ENCODE results near the gene LIG3. TPM values are rescaled to one million over a fixed set of nuclear protein-coding genes. Genes with fewer than 3 reads are reported as not detected.

LIG3 gene
- total and polyA plus RNA-seq, 2 of the 13 experiments (the other 11 are each of a cell fraction or from before 2014, with no cell fraction given): 34.4 to 36.2 TPM

DNA sequence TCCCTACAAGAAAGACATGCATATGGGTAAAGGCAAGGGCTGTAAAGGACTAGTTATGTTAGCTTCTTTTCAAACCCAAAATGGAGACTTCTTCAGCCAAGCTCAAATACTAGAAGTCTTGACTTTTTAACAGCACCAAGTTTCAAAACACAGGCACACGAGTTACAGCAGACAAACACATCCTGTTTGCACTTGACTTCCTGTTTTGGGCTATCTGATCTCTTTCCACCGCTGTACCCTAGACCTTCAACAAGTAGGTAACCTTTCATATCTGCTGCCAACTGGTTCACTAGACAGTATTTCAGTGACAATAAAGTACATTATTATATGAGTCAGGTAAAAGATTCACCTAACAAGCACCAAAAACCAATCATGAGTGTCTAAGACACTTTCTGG, 70.9 kb downstream of the LIG3 start (continued):
- TF ChIP-seq, protein P1, sequence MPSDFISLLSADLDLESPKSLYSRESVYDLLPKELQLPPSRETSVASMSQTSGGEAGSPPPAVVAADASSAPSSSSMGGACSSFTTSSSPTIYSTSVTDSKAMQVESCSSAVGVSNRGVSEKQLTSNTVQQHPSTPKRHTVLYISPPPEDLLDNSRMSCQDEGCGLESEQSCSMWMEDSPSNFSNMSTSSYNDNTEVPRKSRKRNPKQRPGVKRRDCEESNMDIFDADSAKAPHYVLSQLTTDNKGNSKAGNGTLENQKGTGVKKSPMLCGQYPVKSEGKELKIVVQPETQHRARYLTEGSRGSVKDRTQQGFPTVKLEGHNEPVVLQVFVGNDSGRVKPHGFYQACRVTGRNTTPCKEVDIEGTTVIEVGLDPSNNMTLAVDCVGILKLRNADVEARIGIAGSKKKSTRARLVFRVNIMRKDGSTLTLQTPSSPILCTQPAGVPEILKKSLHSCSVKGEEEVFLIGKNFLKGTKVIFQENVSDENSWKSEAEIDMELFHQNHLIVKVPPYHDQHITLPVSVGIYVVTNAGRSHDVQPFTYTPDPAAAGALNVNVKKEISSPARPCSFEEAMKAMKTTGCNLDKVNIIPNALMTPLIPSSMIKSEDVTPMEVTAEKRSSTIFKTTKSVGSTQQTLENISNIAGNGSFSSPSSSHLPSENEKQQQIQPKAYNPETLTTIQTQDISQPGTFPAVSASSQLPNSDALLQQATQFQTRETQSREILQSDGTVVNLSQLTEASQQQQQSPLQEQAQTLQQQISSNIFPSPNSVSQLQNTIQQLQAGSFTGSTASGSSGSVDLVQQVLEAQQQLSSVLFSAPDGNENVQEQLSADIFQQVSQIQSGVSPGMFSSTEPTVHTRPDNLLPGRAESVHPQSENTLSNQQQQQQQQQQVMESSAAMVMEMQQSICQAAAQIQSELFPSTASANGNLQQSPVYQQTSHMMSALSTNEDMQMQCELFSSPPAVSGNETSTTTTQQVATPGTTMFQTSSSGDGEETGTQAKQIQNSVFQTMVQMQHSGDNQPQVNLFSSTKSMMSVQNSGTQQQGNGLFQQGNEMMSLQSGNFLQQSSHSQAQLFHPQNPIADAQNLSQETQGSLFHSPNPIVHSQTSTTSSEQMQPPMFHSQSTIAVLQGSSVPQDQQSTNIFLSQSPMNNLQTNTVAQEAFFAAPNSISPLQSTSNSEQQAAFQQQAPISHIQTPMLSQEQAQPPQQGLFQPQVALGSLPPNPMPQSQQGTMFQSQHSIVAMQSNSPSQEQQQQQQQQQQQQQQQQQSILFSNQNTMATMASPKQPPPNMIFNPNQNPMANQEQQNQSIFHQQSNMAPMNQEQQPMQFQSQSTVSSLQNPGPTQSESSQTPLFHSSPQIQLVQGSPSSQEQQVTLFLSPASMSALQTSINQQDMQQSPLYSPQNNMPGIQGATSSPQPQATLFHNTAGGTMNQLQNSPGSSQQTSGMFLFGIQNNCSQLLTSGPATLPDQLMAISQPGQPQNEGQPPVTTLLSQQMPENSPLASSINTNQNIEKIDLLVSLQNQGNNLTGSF (CRISPR knock-in tag; IDR thresholded peaks at IDR 0.05): no peak
- TF ChIP-seq HNF4A (CRISPR knock-in tag; IDR thresholded peaks at IDR 0.05) (peak; percentile 57; the same call in 1 of the 2 replicates), SMAD3 (CRISPR knock-in tag; IDR thresholded peaks at IDR 0.05) (0 out of 2 replicates have a peak, but pooled peaks have one; percentile 34), ZNF777 (CRISPR knock-in tag; IDR thresholded peaks at IDR 0.05) (no peak), KAT7 (CRISPR knock-in tag; IDR thresholded peaks at IDR 0.05; ENCODE audit: borderline replicate concordance) (no peak), ATF7-NPFF (CRISPR knock-in tag; IDR thresholded peaks at IDR 0.05; ENCODE audit: low read depth) (no peak), RFX5 (IDR thresholded peaks at IDR 0.05; ENCODE audit: low read depth, low read length) (no peak), ATF7 (IDR thresholded peaks at IDR 0.05) (no peak), ATF7 (CRISPR knock-in tag; IDR thresholded peaks at IDR 0.05) (no peak), RAD21 (CRISPR knock-in tag; IDR thresholded peaks at IDR 0.05) (no peak)
- TF ChIP-seq, protein P2, sequence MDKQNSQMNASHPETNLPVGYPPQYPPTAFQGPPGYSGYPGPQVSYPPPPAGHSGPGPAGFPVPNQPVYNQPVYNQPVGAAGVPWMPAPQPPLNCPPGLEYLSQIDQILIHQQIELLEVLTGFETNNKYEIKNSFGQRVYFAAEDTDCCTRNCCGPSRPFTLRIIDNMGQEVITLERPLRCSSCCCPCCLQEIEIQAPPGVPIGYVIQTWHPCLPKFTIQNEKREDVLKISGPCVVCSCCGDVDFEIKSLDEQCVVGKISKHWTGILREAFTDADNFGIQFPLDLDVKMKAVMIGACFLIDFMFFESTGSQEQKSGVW (CRISPR knock-in tag; IDR thresholded peaks at IDR 0.05; ENCODE audit: borderline replicate concordance): no peak

Data from HepG2 (cell line).